ENCODE data around the gene PRICKLE3.

The PRICKLE3 gene

GRCh38 chrX:49167740-49168108 lies 18.4 kb downstream of the PRICKLE3 start:
- Histone ChIP-seq H3K27me3 (ENCODE audit: control insufficient read depth, low read length) (no peaks in the 10 kb centered on the region), H3K4me1 (ENCODE audit: control insufficient read depth, low read length) (peaks cover 46% of the 10 kb centered on the region)

GRCh38 chrX:49166914-49167739 lies 19.0 kb downstream of the PRICKLE3 start:
- Histone ChIP-seq H3K4me1 (ENCODE audit: control insufficient read depth, low read length) (peaks cover 45% of the 10 kb centered on the region), H3K4me2 (ENCODE audit: low read length) (peak overlapping the region; percentile 65), H3K27me3 (ENCODE audit: control insufficient read depth, low read length) (no peaks in the 10 kb centered on the region), H3K36me3 (ENCODE audit: control insufficient read depth, low read length) (no peaks in the 10 kb centered on the region), H3K27ac (ENCODE audit: low read depth, low read length) (peak overlapping the region; percentile 65), H3F3A (ENCODE audit: control insufficient read depth, insufficient read depth) (peaks cover 6% of the 10 kb centered on the region), H3K4me3 (ENCODE audit: low read length) (peak overlapping the region; percentile 62), H4K20me1 (ENCODE audit: control insufficient read depth, insufficient read depth, low read depth, low read length) (no peaks in the 10 kb centered on the region), H3K9me2 (replicated peaks; ENCODE audit: control insufficient read depth, low read length) (no peaks in the 10 kb centered on the region), H3K79me2 (ENCODE audit: control insufficient read depth, low read length) (no peaks in the 10 kb centered on the region), H3K9me3 (ENCODE audit: control insufficient read depth, insufficient read depth, low read length) (no peaks in the 10 kb centered on the region)
- TF ChIP-seq CTCF (IDR thresholded peaks at IDR 0.05; ENCODE audit: low read depth, low read length, poor library complexity, severe bottlenecking) (no peak), EZH2phosphoT487 (IDR thresholded peaks at IDR 0.05; ENCODE audit: borderline replicate concordance, low read length) (no peak)

More at GRCh38 chrX:49167740-49168108, 18.4 kb downstream of the PRICKLE3 start:
- H3K9me3 ChIP-seq (ENCODE audit: control insufficient read depth, insufficient read depth, low read length) = no peaks in the 10 kb centered on the region
- H3K79me2 ChIP-seq (ENCODE audit: control insufficient read depth, low read length) = peaks cover 2% of the 10 kb centered on the region
- no peaks in the 10 kb centered on the region for H3K9me2 ChIP-seq (replicated peaks; ENCODE audit: control insufficient read depth, low read length)
- H3K36me3 ChIP-seq (ENCODE audit: control insufficient read depth, low read length) = no peaks in the 10 kb centered on the region
- H3F3A ChIP-seq (ENCODE audit: control insufficient read depth, insufficient read depth) = peaks cover 6% of the 10 kb centered on the region
- peak overlapping the region; percentile 65 for H3K27ac ChIP-seq (ENCODE audit: low read depth, low read length)
- peak overlapping the region; percentile 65 for H3K4me2 ChIP-seq (ENCODE audit: low read length)
- no peaks in the 10 kb centered on the region for H4K20me1 ChIP-seq (ENCODE audit: control insufficient read depth, insufficient read depth, low read depth, low read length)
- TF ChIP-seq CTCF (IDR thresholded peaks at IDR 0.05; ENCODE audit: low read depth, low read length, poor library complexity, severe bottlenecking) (no peak), EZH2phosphoT487 (IDR thresholded peaks at IDR 0.05; ENCODE audit: borderline replicate concordance, low read length) (no peak)
- peak overlapping the region; percentile 62 for H3K4me3 ChIP-seq (ENCODE audit: low read length)

GRCh38 chrX:49165901-49166881 lies 20.0 kb downstream of the PRICKLE3 start:
- H3K27ac ChIP-seq (ENCODE audit: low read depth, low read length) = peak overlapping the region; percentile 65
- H3K9me3 ChIP-seq (ENCODE audit: control insufficient read depth, insufficient read depth, low read length) = no peaks in the 10 kb centered on the region
- H3K9me2 ChIP-seq (replicated peaks; ENCODE audit: control insufficient read depth, low read length) = no peaks in the 10 kb centered on the region
- no peaks in the 10 kb centered on the region for H4K20me1 ChIP-seq (ENCODE audit: control insufficient read depth, insufficient read depth, low read depth, low read length)
- no peaks in the 10 kb centered on the region for H3K79me2 ChIP-seq (ENCODE audit: control insufficient read depth, low read length)
- H3K4me3 ChIP-seq (ENCODE audit: low read length) = peak overlapping the region; percentile 62
- no peaks in the 10 kb centered on the region for H3K36me3 ChIP-seq (ENCODE audit: control insufficient read depth, low read length)
- TF ChIP-seq EZH2phosphoT487 (IDR thresholded peaks at IDR 0.05; ENCODE audit: borderline replicate concordance, low read length) (no peak), CTCF (IDR thresholded peaks at IDR 0.05; ENCODE audit: low read depth, low read length, poor library complexity, severe bottlenecking) (no peak)
- H3K27me3 ChIP-seq (ENCODE audit: control insufficient read depth, low read length) = no peaks in the 10 kb centered on the region
- peaks cover 42% of the 10 kb centered on the region for H3K4me1 ChIP-seq (ENCODE audit: control insufficient read depth, low read length)
- peaks cover 6% of the 10 kb centered on the region for H3F3A ChIP-seq (ENCODE audit: control insufficient read depth, insufficient read depth)
- H3K4me2 ChIP-seq (ENCODE audit: low read length) = peak overlapping the region; percentile 65
